Activated B cell treated with CpG ODN at 0.5 μM for 24 hours (primary cell): Measurements from ENCODE around the gene RBM24. TPM values are rescaled to one million over a fixed set of nuclear protein-coding genes. Genes with fewer than 3 reads are reported as not detected.

Experiments used
- ATAC-seq: fragments of 200-7000 bp; cut with Tn5 transposase; one replicate; pipeline ENCODE4 v1.10.0; 2021; ENCODE audit warnings: low read depth, mild to moderate bottlenecking, moderate library complexity
- CTCF ChIA-PET: fragments of 350-600 bp; sonication (Branson Sonifier 250); formaldehyde crosslinking; loops from one replicate; lab custom pipeline; 2021; ENCODE audit warnings: antibody characterized with exemption; lab: Charles Lee
- POLR2A ChIA-PET: fragments of 350-600 bp; sonication (Branson Sonifier 250); formaldehyde crosslinking; loops from one replicate; lab custom pipeline; 2021; ENCODE audit warnings: antibody characterized with exemption; lab: Charles Lee
- DNase-seq: peaks from one replicate; pipeline ENCODE4 v3.0.0; 2022
- H3K27ac Mint-ChIP-seq: one replicate; pipeline ENCODE4 v1.8.0; 2020; ENCODE audit warnings: mixed read lengths
- H3K27me3 Mint-ChIP-seq: one replicate; pipeline ENCODE4 v1.8.0; 2021; ENCODE audit warnings: mixed read lengths
- H3K36me3 Mint-ChIP-seq: one replicate; pipeline ENCODE4 v1.8.0; 2021; ENCODE audit warnings: low read depth, mixed read lengths
- H3K4me1 Mint-ChIP-seq: one replicate; pipeline ENCODE4 v1.8.0; 2021; ENCODE audit warnings: mixed read lengths
- H3K4me3 Mint-ChIP-seq: one replicate; pipeline ENCODE4 v1.8.0; 2020; ENCODE audit warnings: mild to moderate bottlenecking, mixed read lengths
- H3K9me3 Mint-ChIP-seq: one replicate; pipeline ENCODE4 v1.8.0; 2020; ENCODE audit warnings: mixed read lengths
- intact Hi-C: fragments of 100-400 bp; cut with micrococcal nuclease; formaldehyde crosslinking; loops from one replicate; pipeline ENCODE4 v1.15.1; 2024
- total RNA-seq: library from RNA; stranded (reverse); gene quantifications from 2 replicates; pipeline ENCODE4 v1.2.3, GENCODE V29; 2022
- TF ChIP-seq, protein P1 (sequence below): fragments of 200-600 bp; IDR thresholded peaks from one replicate; pipeline ENCODE4 v1.8.0; 2022; ENCODE audit warnings: antibody characterized with exemption, mild to moderate bottlenecking

The RBM24 gene
- total RNA-seq, 1 donor from 2014 or later = not detected

DNA sequence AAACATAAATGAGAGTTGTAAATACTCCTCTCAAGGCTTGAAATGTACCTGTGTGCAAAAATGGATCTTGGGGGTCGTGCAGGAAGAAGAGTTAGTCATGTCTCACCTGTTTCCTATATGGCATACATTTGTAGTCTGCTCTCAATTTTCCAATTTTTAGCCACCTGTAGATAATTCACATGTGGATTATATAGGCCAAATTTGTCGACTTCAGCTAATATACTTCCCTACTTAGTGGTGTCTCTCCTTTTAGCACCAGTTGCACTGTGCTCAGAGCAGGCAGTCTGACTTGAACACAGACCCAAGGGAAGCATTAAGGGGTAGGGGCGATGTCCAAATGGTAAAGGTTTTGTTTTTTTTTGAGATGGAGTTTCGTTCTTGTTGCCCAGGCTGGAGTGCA is 1.9 kb downstream of the RBM24 start:
- Mint-ChIP-seq H3K27me3 (peaks cover 38% of the 10 kb centered on the region), H3K9me3 (no peaks in the 10 kb centered on the region), H3K4me1 (peaks cover 11% of the 10 kb centered on the region), H3K36me3 (no peaks in the 10 kb centered on the region), H3K27ac (no peak overlapping the region), H3K4me3 (no peak overlapping the region)
- intact Hi-C loops = no loop called here
- DNase-seq (no peak), ATAC-seq (no peak)
- TF ChIP-seq, protein P1, sequence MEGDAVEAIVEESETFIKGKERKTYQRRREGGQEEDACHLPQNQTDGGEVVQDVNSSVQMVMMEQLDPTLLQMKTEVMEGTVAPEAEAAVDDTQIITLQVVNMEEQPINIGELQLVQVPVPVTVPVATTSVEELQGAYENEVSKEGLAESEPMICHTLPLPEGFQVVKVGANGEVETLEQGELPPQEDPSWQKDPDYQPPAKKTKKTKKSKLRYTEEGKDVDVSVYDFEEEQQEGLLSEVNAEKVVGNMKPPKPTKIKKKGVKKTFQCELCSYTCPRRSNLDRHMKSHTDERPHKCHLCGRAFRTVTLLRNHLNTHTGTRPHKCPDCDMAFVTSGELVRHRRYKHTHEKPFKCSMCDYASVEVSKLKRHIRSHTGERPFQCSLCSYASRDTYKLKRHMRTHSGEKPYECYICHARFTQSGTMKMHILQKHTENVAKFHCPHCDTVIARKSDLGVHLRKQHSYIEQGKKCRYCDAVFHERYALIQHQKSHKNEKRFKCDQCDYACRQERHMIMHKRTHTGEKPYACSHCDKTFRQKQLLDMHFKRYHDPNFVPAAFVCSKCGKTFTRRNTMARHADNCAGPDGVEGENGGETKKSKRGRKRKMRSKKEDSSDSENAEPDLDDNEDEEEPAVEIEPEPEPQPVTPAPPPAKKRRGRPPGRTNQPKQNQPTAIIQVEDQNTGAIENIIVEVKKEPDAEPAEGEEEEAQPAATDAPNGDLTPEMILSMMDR = no peak
- CTCF ChIA-PET = no interaction called here
- POLR2A ChIA-PET = no interaction called here

DNA sequence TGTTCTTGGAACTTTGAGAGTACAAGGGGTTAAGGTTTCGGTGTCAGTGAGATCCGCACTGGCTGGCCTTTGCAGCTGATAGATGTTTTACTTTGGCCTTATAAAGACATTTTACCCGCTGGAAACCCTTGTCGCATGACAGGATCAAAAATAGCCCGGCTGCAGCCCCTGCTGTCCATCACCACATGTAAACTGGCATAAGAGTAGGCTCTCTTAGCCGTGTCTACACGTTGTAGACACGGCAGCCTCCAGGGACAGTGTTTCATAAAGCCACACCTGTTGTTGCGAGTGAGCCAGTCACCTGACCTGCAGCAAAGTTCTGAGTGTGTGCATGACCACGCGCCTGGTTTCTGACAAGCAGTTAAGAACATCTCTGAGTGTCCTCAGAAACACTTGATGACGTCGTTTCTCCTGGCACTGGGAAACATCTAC is 8.5 kb downstream of the RBM24 start:
- H3K27me3 Mint-ChIP-seq = peaks cover 9% of the 10 kb centered on the region
- TF ChIP-seq, protein P1 = no peak
- no peak overlapping the region for H3K27ac Mint-ChIP-seq
- ATAC-seq (no peak), DNase-seq (no peak)
- intact Hi-C loops = no loop called here
- ChIA-PET POLR2A (no interaction called here), CTCF (no interaction called here)
- H3K36me3 Mint-ChIP-seq = no peaks in the 10 kb centered on the region
- no peaks in the 10 kb centered on the region for H3K4me1 Mint-ChIP-seq
- H3K4me3 Mint-ChIP-seq = no peak overlapping the region
- H3K9me3 Mint-ChIP-seq = no peaks in the 10 kb centered on the region

DNA sequence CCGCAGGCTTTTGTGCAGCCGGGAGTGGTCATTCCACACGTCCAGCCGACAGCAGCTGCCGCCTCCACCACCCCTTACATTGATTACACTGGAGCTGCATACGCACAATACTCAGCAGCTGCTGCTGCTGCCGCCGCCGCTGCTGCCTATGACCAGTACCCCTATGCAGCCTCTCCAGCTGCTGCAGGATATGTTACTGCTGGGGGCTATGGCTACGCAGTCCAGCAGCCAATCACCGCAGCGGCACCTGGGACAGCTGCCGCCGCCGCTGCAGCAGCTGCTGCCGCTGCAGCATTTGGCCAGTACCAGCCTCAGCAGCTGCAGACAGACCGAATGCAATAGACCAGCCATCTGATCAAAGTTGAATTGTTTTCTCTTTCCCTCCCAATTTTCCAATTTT is 10.6 kb downstream of the RBM24 start:
- ChIA-PET POLR2A (no interaction called here), CTCF (no interaction called here)
- intact Hi-C loops = no loop called here
- ATAC-seq (no peak), DNase-seq (no peak)
- Mint-ChIP-seq H3K27me3 (peaks cover 5% of the 10 kb centered on the region), H3K4me3 (no peak overlapping the region), H3K27ac (no peak overlapping the region), H3K36me3 (no peaks in the 10 kb centered on the region), H3K4me1 (no peaks in the 10 kb centered on the region), H3K9me3 (no peaks in the 10 kb centered on the region)
- TF ChIP-seq, protein P1 = no peak

DNA sequence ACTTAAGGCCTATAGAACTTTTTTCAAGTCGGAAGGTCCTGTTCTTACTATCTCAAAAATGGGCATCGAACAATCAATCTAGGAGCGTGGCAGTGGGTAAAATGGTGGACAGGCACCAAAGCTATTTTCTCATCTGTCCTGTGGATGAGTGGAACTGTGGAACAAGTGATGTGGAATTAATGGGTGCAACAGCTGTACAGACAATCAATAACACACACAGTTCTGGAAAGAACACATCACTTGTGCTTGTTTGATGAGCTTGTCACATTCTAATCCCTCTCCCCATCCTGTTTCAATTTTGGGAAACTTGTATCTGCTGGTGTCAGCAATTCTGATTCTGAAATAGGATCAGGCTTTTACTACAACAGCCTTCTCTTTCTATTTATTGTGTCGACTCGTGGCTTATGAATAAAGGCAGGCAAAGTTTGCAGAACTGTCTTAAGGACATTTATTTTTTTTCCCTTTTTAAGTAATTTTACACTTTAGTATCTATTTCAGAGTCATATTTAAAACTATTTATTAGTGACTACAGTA is 11.5 kb downstream of the RBM24 start:
- ChIA-PET POLR2A (no interaction called here), CTCF (no interaction called here)
- H3K4me1 Mint-ChIP-seq = no peaks in the 10 kb centered on the region
- ATAC-seq (no peak), DNase-seq (no peak)
- TF ChIP-seq, protein P1 = no peak
- peaks cover 5% of the 10 kb centered on the region for H3K27me3 Mint-ChIP-seq
- H3K27ac Mint-ChIP-seq = no peak overlapping the region
- H3K4me3 Mint-ChIP-seq = no peak overlapping the region
- H3K9me3 Mint-ChIP-seq = no peaks in the 10 kb centered on the region
- intact Hi-C loops = no loop called here
- H3K36me3 Mint-ChIP-seq = no peaks in the 10 kb centered on the region

DNA sequence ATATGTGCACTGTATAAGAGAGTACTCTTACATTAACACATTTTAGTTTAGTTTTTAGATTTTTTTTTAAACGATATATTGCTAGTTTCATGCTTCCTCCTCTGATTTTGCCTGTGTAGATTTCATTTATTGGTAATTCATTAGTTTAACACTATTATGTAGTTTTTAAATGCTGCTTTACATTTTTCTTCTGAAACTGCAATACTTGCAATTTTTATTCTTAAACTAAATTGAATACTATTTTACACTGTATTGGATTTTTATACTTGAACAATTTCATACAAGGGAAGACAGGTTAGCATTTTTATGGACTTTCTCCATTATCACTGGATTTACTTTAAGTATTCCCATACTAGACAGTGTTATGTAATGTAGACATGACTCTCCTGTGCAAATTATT is 12.2 kb downstream of the RBM24 start:
- intact Hi-C loops = no loop called here
- no peak overlapping the region for H3K27ac Mint-ChIP-seq
- H3K36me3 Mint-ChIP-seq = no peaks in the 10 kb centered on the region
- ChIA-PET CTCF (no interaction called here), POLR2A (no interaction called here)
- TF ChIP-seq, protein P1 = no peak
- peaks cover 2% of the 10 kb centered on the region for H3K27me3 Mint-ChIP-seq
- no peaks in the 10 kb centered on the region for H3K4me1 Mint-ChIP-seq
- ATAC-seq = no peak
- no peaks in the 10 kb centered on the region for H3K9me3 Mint-ChIP-seq
- DNase-seq = no peak
- no peak overlapping the region for H3K4me3 Mint-ChIP-seq
